ENCODE data around the gene PTDSS2. TPM values are rescaled to one million over a fixed set of nuclear protein-coding genes. Genes with fewer than 3 reads are reported as not detected.

The PTDSS2 gene
- total and polyA plus RNA-seq, 9 of the 15 experiments (the other 6 are each of a cell fraction or from before 2014, with no cell fraction given) = 0.45 to 53.9 (median 17.2) TPM

DNA sequence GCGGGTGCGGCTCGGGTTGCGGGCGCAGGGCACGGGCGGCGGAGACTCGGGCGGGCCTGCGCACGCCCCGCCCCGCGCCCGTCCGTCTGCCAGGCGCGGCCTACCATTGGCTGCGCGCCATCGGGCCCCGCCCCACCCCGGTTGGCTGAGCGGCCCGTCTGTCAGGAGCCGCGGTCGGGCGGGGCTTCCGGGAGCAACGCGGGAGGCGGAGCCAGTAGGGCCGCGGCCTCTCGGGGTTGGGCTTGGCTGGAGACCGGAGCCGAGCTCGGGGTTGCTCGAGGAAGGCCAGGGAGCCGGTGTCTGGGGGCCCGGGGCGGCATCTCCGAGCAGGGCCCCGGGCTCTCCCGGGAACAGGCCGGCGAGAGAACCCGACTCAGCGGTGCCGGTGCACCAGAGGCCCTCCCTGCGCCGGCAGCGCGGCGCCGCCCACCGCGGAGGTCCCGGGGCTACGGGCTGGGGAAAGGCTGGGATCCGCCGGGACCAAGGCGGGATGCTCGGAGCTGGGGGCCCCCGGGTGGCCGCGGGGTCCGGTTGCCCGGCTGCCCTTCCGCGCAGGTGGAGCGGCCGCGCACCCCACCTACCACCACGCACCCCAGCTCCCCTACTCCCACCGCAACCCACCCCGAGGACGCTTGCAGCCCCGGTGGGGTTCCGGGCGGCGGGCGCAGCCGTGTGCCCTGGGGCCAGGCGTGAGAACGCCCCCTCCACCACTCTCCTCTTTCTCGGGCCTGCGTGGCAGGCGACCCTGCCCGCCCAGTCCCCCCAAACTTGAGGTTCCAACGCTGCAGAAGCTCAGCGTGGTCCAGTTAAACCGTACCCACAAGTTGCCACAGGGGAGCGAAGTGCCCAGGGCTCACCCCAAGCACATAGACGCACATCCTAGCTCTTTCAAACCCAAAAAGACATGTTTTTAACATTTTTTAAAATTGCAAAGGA is 85.7 kb downstream of the PTDSS2 start, which contains the start of gene HRAS (continued):
- no peak for TF ChIP-seq LEF1 (IDR thresholded peaks at IDR 0.05)
- TF ChIP-seq ZFX (CRISPR knock-in tag; IDR thresholded peaks at IDR 0.05) = peak; percentile 86
- no peak for TF ChIP-seq MCM2 (IDR thresholded peaks at IDR 0.05; ENCODE audit: low read depth)
- TF ChIP-seq GTF2B (IDR thresholded peaks at IDR 0.05; ENCODE audit: extremely low read depth, insufficient read length) = no peak
- no peak for TF ChIP-seq FOXA3 (CRISPR knock-in tag; conservative IDR thresholded peaks at IDR 0.05 in 1 of 2, IDR thresholded peaks at IDR 0.05 in 1 of 2)
- TF ChIP-seq, protein P1, sequence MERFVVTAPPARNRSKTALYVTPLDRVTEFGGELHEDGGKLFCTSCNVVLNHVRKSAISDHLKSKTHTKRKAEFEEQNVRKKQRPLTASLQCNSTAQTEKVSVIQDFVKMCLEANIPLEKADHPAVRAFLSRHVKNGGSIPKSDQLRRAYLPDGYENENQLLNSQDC (CRISPR knock-in tag; IDR thresholded peaks at IDR 0.05) = no peak
- TF ChIP-seq MNT (conservative IDR thresholded peaks at IDR 0.05) = peak in 1 of 2 experiments; percentile 42; a peak in 1 of 4 replicates
- no peak for TF ChIP-seq DLX4 (CRISPR knock-in tag; IDR thresholded peaks at IDR 0.05)
- TF ChIP-seq, protein P2, sequence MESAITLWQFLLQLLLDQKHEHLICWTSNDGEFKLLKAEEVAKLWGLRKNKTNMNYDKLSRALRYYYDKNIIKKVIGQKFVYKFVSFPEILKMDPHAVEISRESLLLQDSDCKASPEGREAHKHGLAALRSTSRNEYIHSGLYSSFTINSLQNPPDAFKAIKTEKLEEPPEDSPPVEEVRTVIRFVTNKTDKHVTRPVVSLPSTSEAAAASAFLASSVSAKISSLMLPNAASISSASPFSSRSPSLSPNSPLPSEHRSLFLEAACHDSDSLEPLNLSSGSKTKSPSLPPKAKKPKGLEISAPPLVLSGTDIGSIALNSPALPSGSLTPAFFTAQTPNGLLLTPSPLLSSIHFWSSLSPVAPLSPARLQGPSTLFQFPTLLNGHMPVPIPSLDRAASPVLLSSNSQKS (CRISPR knock-in tag; IDR thresholded peaks at IDR 0.05) = no peak
- TF ChIP-seq HLTF (IDR thresholded peaks at IDR 0.05) = no peak
- TF ChIP-seq CBFA2T2 (conservative IDR thresholded peaks at IDR 0.05) = no peak
- TF ChIP-seq ZBTB7A (IDR thresholded peaks at IDR 0.05; ENCODE audit: borderline replicate concordance, control insufficient read depth, low read depth, low read length) = peak; percentile 52; the same call in 1 of the 2 replicates
- TF ChIP-seq CREBBP (IDR thresholded peaks at IDR 0.05; ENCODE audit: low read depth, low read length) = no peak
- no peak for TF ChIP-seq RBM17 (IDR thresholded peaks at IDR 0.05; ENCODE audit: borderline replicate concordance, low read depth, low read length)
- peak in 1 of 3 experiments; percentile 30; a peak in 1 of 6 replicates for TF ChIP-seq ZBTB11 (CRISPR knock-in tag; IDR thresholded peaks at IDR 0.05)
- TF ChIP-seq ZNF197 (CRISPR knock-in tag; IDR thresholded peaks at IDR 0.05; ENCODE audit: low read depth) = no peak
- peak; percentile 94 for TF ChIP-seq GABPA (tag; conservative IDR thresholded peaks at IDR 0.05; ENCODE audit: low read depth)
- no peak for TF ChIP-seq TAF15 (IDR thresholded peaks at IDR 0.05; ENCODE audit: low read depth, low read length)
